Middle frontal gyrus (tissue), 1 donor: ENCODE data around the gene SPAG17.
"Not testable (repeated sequence)": the region's sequence is repeated elsewhere in the genome, so short reads cannot be mapped to it uniquely, and the experiment has no call there.

ENCODE experiments used
- DNase-seq: peaks from one replicate; pipeline ENCODE4 v3.0.0-alpha.2; 2015; ENCODE audit warnings: low spot score; ENCODE audit errors: extremely low spot score

The SPAG17 gene

GRCh38 chr1:117981455-117982192, 203.4 kb downstream of the SPAG17 start:
- DNase-seq: no peak

- no peak for DNase-seq
Observed at GRCh38 chr1:117976381-117976780, 208.6 kb downstream of the SPAG17 start.

DNA sequence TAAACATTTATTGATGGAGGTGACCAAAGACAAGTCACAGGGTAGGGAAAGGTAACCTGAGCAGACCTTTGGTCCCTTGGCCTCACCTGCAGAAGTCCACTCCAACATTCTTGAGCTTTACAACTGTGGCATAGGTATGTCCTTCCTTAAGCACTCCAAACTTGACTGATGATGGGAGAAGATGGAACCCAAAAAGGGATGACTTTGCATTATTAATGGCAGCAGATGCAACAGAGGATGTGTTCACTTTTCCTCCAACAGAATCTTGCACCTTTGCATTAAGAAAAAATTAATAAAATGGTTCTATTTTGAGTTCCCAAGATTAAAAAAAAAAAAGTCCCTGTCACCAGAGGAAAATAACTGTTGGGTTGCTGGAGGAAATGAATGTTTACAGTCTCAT, 213.3 kb downstream of the SPAG17 start:
- DNase-seq: no peak

DNA sequence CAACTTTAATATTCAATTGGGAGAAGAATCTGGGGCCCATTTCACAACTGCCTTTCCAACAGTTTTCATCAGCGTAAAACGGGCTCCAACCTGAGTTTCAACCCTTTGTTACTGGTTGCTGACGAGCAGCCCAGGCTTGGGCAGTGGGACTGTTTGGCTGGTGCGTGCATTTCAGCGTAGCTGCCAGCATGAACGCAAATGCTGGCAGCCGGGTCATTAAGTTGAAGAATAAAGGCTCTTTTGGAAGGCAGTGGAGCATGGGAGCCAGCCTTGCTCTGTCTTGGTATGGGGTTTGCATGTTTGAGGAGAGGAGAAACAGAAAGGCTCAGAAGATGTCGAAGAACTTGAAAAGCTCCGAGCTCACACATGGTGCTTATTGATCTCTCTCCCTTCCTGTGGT, 214.8 kb downstream of the SPAG17 start:
- DNase-seq: no peak

DNA sequence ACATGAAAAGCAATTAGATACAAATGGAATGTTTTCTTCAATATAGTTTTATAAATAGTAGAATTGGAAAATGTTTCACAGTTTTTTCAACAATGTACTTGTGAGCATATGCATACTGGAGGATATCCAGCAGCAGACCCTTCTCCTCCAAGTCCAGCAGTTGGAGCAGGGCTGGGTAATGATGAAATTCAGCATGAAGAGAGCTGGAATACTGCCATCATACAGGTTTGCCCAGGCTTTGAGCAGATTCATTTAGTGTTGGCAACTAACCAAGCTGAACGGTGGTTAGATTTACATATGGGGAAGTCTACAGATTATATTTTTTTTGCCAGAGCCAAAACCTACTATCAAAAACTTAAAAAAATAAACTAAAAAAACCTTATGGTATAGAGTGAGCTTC, 217.1 kb downstream of the SPAG17 start:
- DNase-seq: no peak

- peak; percentile 6 for DNase-seq
Observed at GRCh38 chr1:117967477-117967876, 217.6 kb downstream of the SPAG17 start.

- DNase-seq: no peak
Observed at GRCh38 chr1:117964290-117965038, 220.6 kb downstream of the SPAG17 start.

DNA sequence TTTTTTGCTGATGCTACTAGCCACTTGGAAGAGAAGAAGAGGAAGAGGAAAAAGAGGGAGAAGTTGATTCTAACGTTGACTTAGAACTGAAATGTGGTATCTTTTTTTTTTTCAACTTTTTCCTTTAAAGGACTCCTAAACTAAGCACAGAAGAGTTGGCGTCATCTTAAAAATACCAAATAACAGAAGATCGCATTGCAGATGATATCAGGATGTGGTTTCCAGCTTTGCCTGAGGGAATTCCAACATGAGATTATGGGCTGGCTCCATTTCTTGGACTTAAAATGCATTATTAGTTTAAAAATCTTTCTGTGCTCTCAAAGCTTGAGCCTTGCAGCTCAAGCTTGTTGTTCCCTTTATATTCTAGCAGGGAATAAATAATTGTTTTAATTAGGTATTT, 225.7 kb downstream of the SPAG17 start:
- DNase-seq: no peak

GRCh38 chr1:117952386-117952785, 232.6 kb downstream of the SPAG17 start:
- DNase-seq: no peak

GRCh38 chr1:117942293-117942692, 242.7 kb downstream of the SPAG17 start:
- no peak for DNase-seq

GRCh38 chr1:117933769-117934168, 251.3 kb downstream of the SPAG17 start:
- no peak for DNase-seq

DNA sequence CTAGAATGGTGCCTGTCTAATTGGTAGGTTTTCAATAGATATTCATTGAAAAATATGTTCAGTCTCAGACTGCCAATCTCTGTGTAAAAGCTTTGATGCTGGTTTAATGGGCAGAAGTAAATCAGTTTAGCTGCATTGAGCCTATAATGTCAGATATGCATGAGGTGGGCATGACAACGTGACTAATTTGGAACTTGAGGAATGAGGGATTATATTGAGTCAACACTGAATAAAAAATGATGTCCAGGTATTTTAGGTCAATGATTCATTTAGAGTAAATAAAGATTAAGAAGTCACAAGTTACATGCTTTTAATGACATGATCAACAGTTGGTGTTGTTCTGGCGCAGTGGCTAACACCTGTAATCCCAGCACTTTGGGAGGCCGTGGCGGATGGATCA, 252.5 kb downstream of the SPAG17 start:
- DNase-seq: no peak

- no peak for DNase-seq
Observed at GRCh38 chr1:117930484-117930883, 254.5 kb downstream of the SPAG17 start.

DNA sequence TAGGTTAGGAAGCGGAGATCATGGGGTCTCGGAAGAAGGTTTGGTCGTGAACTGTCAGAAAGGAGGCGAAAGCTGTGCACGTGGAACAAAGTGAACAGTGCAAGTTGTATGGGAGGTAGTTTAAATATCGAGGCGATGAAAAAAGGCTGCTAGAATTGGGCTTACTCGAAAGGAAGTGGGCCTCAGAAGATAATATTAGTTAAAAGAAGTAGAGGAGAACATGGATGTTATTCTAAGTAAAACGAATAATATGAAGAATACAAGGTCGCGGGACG, 254.9 kb downstream of the SPAG17 start:
- DNase-seq: no peak

GRCh38 chr1:117929343-117930172, 255.5 kb downstream of the SPAG17 start, which contains the start of the genes GDAP2 and WDR3:
Gene GDAP2, minus strand, starts transcription at chr1:117929621. Its CDS starts 9,264 bp downstream, at chr1:117920357.
Gene WDR3, plus strand, starts transcription at chr1:117929739. Its CDS starts 3,581 bp downstream, at chr1:117933320.
- peak; percentile 90 for DNase-seq

GRCh38 chr1:117928881-117929342, 256.1 kb downstream of the SPAG17 start:
- peak; percentile 6 for DNase-seq

DNA sequence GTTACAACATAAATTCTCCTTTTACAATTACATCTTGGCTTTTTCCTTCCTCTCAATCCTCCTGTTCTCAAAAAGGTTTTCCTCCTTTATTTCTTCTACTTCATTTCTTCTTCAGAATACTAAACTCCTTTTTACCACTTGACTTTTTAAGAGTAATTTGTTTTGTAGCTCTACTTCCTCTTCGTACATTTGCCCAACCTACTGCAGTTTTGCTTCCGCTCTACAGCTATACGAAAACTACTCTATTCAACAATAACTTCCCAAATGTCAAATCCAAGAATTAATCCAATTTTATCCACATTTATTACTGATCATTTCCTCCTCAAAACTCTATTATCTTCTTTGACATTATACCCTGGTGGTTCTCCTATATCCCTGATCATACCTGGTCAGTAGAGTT, 259.0 kb downstream of the SPAG17 start:
- no peak for DNase-seq

GRCh38 chr1:117922717-117923116, 262.3 kb downstream of the SPAG17 start:
- not testable (repeated sequence) for DNase-seq

- no peak for DNase-seq
Observed at GRCh38 chr1:117921991-117922390, 263.0 kb downstream of the SPAG17 start.

DNA sequence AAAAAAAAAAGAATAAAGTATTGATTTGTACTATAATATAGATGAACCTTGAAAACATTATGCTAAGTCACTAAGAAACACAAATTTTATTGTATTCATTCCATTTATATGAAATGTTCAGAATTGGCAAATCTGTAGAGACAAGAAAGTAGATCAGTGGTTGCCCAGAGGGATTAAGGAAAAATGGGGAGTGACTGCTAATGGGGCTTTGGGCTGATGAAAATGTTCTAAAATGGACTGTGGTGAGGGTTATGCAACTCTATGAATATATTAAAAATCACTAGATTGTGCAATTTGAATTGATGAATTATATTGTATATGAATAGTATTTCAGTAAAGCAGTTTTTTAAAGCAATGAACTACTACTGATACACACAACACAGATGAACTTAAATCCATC, 265.7 kb downstream of the SPAG17 start:
- DNase-seq: no peak

DNA sequence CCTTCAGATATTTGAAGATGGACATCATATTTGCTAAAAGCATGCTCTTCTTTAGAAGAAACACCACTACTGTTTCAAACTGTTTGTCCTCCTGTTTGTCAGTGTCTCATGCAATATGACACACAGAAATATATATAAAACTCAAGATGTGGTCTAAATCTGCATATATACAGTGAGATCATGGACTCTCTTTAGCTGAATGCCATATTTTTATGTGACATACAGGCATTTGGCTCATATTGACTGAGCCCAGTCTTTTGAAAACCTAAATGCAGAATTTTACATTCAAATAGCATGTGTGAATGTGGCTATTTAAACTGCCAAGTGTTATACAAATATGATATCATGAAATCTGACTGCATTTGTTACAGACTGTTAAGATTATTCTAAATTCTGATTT, 274.0 kb downstream of the SPAG17 start:
- DNase-seq: no peak

- no peak for DNase-seq
Observed at GRCh38 chr1:117905019-117905418, 280.0 kb downstream of the SPAG17 start.
